Spleen (tissue), 3 donors: ENCODE results near the gene SCLT1.

Experiments used
- POLR2A ChIP-seq, 3 donors: fragments of 450-650 bp; IDR thresholded peaks; one replicate each; pipeline ENCODE4 v1.5.1; 2017; ENCODE audit warnings: antibody characterized with exemption in 3 of 3, mild to moderate bottlenecking in 1 of 3
- POLR2AphosphoS5 ChIP-seq, 3 donors: sonication (generic); formaldehyde crosslinking; IDR thresholded peaks; one replicate each; pipeline ENCODE4 v1.5.1; 2017; ENCODE audit warnings: antibody characterized with exemption in 3 of 3

- no peak for TF ChIP-seq POLR2A (IDR thresholded peaks at IDR 0.05)
- no peak for TF ChIP-seq POLR2AphosphoS5 (IDR thresholded peaks at IDR 0.05)
Observed at GRCh38 chr4:128859887-128860677, 233.3 kb downstream of the SCLT1 start.
